GM19468 (cell line): Measurements from ENCODE around the gene BIRC7.

Experiments
- ATAC-seq: cut with Tn5 transposase; IDR thresholded peaks from one replicate; pipeline ENCODE4 v1.9.1; 2021; ENCODE audit warnings: mild to moderate bottlenecking, moderate library complexity, moderate number of reproducible peaks; ENCODE audit not compliant: unreplicated experiment; ENCODE audit errors: extremely low read depth

BIRC7 gene

DNA sequence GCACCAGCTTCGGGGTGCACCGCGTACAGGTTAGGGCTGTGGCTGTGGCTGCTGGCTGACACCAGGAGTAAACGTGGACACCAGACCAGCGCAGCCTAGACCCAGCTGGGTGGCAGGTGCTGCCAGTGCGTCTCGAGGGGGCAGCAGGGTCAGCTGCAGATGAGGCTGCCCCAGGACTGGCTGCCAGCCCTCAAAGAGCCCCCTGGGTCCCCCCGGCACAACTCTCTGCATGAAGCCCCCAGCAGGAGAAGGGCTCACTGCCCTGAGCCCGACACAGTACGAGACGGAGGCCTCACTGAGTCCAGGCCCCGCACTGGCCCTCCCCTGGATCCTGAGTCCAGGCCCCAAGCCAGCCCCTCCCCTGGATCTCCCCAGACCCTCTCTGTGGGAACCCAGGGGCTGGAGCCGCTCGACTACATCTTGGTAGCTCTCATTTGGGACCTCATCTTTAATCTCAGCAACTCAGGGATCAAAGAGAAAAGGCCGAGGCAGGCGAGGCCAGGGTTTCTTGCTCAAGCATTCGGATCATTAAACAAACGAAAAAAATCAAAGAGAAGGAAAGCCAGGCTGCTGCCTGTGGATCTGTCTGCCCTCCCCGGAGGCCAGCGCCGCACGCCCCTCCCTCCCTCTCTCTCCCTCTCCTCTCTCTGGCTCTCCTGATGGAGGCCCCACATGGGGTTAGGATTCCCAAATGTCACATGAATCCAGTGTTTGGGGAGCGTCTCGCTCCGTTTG, 25.5 kb downstream of the BIRC7 start:
- no peak for ATAC-seq

DNA sequence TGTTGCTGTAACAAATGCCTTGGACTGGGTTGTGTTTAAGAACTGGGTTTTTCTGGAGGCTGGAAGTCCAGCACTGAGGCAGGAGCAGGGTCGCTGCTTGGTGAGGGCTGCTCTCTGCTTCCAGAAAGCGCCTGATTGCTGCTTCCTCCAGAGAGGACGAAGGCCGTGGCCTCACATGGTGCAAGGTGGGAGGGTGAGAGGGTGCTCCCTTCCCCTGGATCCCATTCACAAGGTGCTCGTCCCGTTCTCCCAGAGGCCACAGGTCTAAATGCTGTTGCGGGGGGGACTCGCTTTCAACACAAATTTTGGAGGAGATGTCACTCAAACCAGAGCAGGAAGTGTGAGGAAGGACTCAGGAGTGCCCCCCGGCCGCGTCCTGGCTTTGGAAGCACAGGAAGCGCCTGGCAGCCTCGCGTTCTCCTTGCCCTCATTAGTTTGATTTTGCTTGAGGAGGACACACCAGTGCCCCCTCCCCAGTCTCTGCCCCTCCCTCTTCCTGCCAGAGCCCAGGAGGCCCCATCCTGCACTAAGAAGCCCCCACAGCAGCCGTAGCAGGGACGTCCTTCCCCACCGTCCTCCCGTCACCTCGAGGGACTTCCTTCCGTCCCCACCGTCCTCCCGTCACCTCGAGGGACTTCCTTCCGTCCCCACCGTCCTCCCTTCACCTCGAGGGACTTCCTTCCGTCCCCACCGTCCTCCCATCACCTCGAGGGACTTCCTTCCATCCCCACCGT, 26.3 kb downstream of the BIRC7 start:
- no peak for ATAC-seq

DNA sequence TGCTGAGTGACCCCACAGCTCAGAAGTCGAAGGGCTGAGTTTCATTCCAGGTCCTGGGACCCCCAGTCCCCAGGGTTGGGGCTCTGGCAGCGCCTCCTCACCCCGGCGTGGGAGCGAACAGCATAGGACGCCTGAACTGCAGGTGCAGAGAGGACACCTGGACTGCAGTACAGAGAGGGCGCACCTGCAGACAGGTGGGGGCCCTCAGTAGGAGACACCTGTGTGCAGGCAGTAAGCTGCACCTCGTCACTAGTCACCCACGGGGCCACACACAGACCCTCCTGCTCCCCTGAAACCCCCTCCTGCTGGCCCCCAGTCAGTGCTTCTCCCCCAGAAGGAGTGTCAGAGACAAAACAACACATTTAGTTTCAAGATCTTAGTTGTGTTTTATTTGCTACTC, 27.1 kb downstream of the BIRC7 start:
- ATAC-seq = no peak

DNA sequence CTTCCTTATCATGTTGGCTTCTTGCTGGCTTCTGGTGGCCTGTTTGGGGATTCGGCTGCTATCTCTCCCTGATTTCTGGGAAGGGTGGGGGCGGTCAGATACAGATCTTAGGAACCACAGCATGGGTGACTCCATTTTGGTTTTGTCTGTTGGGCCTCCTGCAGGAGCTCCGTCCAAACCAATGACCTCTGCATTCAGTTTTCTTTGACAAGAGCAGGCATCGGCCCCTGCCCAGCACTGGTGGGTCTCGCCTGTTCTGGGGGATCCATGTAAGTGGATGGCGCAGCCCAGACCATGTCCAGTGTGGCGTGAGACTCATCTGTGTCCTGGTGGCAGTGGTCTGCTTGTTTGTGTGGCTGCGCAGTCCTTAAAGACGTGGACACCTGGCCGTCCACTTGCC, 28.3 kb downstream of the BIRC7 start:
- ATAC-seq = no peak

DNA sequence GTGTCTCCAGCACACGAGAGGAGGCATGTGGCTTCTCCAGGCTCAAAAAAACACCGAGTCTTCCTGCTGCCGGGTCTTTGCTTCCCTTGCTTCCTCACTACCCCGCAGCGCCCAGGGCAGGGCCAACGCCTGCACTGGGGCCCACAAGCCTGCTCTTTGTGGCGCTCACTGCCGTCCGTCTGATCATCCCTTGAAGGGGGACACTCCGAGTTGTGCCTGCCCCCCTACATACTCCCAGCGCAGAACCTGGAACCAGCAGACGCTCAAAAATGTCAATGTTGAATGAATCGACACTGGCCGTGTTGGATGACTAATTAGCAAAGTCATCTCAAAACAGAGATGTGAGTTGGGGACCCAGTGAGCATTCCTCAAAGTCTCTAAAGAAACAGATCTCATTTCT, 28.8 kb downstream of the BIRC7 start:
- ATAC-seq = no peak

DNA sequence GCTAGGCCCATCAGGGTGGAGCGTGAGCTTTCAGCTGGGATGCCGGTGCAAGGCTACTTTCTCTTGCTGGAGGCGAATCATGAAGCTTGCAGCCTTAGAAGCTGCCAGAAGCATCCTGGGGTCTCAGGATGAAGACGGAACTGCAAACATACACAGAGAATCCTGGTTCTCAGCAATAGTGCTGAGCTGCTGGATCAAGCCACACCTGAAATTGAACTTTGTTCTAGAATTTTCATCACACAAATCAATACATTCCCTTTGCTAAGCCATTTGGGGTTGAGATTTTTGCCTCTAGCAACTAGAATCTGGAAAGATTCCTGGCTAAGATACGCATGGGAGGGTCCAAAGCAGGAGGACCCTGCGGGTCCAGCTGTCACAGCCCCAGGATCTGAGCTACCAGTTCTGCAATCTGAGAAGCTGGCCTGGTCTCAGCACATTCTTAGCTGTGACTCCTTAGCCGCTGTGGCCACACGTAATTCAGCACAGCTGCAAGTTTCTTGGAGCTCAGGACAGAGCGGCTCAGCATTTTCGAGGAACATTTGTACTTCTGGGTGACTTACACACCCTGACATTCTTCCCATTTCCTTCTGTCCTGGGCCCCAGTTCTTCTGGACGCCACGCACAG, 30.3 kb downstream of the BIRC7 start:
- no peak for ATAC-seq

DNA sequence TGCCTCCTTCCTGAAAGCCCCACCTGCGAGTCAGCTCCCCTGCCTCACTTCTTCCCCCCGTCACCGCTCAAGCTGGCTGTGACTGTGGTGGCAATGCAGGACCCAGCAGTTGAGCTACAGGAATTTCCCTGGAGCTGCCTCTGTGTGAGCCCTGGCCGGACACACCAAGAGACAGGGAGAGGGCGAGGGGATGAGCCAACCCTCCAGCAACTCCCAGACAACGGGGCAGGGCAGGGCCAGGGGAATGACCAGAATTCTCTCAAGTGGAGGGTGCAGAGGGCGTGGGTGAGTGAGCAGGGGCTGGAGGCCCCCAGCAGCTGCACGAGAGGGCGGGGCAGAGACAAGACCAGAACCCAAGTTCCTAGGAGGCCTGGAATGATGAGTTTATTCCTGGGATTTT, 32.0 kb downstream of the BIRC7 start:
- no peak for ATAC-seq

- ATAC-seq = no peak
Measured at GRCh38 chr20:63268256-63268655, 32.6 kb downstream of the BIRC7 start.

GRCh38 chr20:63268671-63269439, 33.1 kb downstream of the BIRC7 start:
- no peak for ATAC-seq

DNA sequence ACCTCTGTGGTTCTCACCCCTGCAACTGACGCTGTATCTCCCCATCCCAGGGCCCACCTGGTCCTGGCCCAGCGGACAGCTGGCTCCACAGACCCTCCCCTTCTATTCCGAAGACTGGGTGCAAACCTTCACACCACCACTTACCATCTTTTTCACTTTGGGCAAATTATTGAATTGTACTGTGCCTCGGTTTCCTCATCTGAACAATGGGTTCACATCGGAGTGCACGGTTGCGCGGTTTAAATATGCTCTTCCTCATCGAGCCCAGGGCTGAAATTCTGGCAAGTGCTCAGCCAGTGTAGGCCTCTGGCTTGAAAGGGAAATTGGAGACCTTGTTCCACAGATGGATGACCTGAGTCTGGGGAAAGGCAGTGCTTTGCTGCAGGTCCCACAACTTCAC, 34.0 kb downstream of the BIRC7 start:
- no peak for ATAC-seq

GRCh38 chr20:63270606-63271325, 35.1 kb downstream of the BIRC7 start:
- ATAC-seq = no peak

- peak; percentile 72 for ATAC-seq
Measured at GRCh38 chr20:63272105-63273058, 36.7 kb downstream of the BIRC7 start, which contains the start of gene ARFGAP1. Gene ARFGAP1 (plus strand): TSS chr20:63272813. CDS start chr20:63275581, 2,768 bp downstream.

- ATAC-seq = no peak
Measured at GRCh38 chr20:63273059-63273579, 37.4 kb downstream of the BIRC7 start.

GRCh38 chr20:63273635-63274380, 38.1 kb downstream of the BIRC7 start:
- no peak for ATAC-seq

DNA sequence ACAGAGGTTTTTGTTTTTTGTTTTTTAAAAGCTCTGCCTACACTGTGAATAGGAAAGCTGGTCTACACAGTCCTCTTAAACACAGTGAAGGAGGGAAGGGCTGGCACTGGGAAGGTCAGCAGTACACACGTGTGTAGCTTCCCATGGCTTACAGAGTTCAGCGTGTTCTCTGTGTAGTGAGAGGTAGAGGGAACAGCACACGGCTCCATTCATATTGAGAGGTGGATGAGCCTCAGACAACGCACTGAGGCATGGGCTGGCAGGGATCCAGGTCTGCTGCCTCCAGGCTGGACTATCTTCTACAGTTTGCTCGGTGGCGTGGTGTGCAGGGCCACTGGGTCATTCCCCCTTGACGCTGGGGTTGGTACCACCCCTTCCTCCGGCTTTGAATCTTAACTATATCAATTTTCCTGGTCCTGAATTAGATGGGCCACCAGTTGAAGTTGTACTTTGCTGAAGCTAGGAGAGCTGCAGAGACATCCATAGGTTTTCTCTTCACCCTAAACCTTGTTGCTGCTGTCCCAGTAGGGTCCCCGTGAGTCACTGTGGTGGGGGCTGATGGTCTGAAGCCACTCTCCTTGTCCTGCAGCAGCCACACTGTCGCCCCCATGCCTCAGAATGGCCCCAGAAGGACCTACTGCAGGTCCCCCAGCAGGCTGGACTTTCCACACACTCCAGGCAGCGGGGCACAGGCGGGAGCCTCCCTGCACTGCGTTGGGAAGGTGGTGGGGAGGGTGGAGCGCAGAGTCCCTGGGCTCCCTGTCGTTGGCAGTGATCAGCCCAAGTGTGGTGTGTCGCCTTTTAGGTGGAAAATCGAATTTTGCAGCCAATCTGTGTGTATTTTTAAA, 38.9 kb downstream of the BIRC7 start:
- no peak for ATAC-seq

- ATAC-seq = no peak
Measured at GRCh38 chr20:63275825-63276224, 40.1 kb downstream of the BIRC7 start.

- no peak for ATAC-seq
Measured at GRCh38 chr20:63276956-63277355, 41.3 kb downstream of the BIRC7 start.
